K562 (cell line): ENCODE measurements around the gene IFT172. TPM values are rescaled to one million over a fixed set of nuclear protein-coding genes. Genes with fewer than 3 reads are reported as not detected.

Experiments used
- ATF2 ChIP-seq: sonication (generic); formaldehyde crosslinking; IDR thresholded peaks from 2 replicates; pipeline ENCODE4 v1.8.1; 2022; ENCODE audit warnings: missing genetic modification reagents
- ATF3 ChIP-seq, 2 experiments: fragments of 450-650 bp in 1 of 2; sonication (generic) in 1 of 2; formaldehyde crosslinking in 1 of 2; IDR thresholded peaks in 1 of 2; conservative IDR thresholded peaks in 1 of 2; 2 replicates each; pipeline versions ENCODE4 v1.6.1 to v1.8.1; 2016 to 2023; ENCODE audit warnings: mild to moderate bottlenecking in 2 of 2, moderate library complexity in 2 of 2, inconsistent platforms in 1 of 2, missing genetic modification reagents in 1 of 2
- CBX3 ChIP-seq, 2 experiments: IDR thresholded peaks; 1 replicate in 1 of 2; 2 replicates in 1 of 2; pipeline ENCODE4 v1.6.1; 2012; ENCODE audit warnings: inconsistent platforms in 2 of 2, low read length in 2 of 2, borderline replicate concordance in 1 of 2, control low read depth in 1 of 2
- CHD2 ChIP-seq: IDR thresholded peaks from 2 replicates; pipeline ENCODE4 v1.6.1; 2011; ENCODE audit warnings: low read depth, low read length
- HMG20B ChIP-seq: fragments of 250-450 bp; sonication (Bioruptor Pico); IDR thresholded peaks from 2 replicates; pipeline ENCODE4 v1.5.0; 2021; ENCODE audit warnings: mild to moderate bottlenecking
- MITF ChIP-seq: IDR thresholded peaks from 2 replicates; pipeline ENCODE4 v1.6.1; 2014; ENCODE audit warnings: antibody characterized with exemption
- MTA2 ChIP-seq: fragments of 450-650 bp; IDR thresholded peaks from 2 replicates; pipeline ENCODE4 v1.6.1; 2016; ENCODE audit warnings: low read depth
- NBN ChIP-seq: fragments of 450-650 bp; IDR thresholded peaks from 2 replicates; pipeline ENCODE4 v1.6.1; 2016; ENCODE audit warnings: low read depth, mild to moderate bottlenecking
- PHF21A ChIP-seq: fragments of 450-650 bp; IDR thresholded peaks from 2 replicates; pipeline ENCODE4 v1.6.1; 2017; ENCODE audit warnings: low read depth, borderline replicate concordance
- SMAD3 ChIP-seq: fragments of 450-650 bp; formaldehyde crosslinking; conservative IDR thresholded peaks from 2 replicates; pipeline ENCODE4 v1.4.0; 2020; ENCODE audit warnings: mild to moderate bottlenecking
- SMAD4 ChIP-seq: fragments of 250-450 bp; sonication (Bioruptor Pico); conservative IDR thresholded peaks from 2 replicates; pipeline ENCODE4 v1.8.0; 2021; ENCODE audit warnings: inconsistent platforms, mild to moderate bottlenecking, moderate library complexity
- TCF3 ChIP-seq: sonication (generic); formaldehyde crosslinking; IDR thresholded peaks from 2 replicates; pipeline ENCODE4 v1.4.0; 2020; ENCODE audit warnings: mild to moderate bottlenecking, missing genetic modification reagents
- TFE3 ChIP-seq: fragments of 450-650 bp; formaldehyde crosslinking; IDR thresholded peaks from 2 replicates; pipeline ENCODE4 v1.4.0; 2020; ENCODE audit warnings: mild to moderate bottlenecking, mixed read lengths
- ZFPM2 ChIP-seq: fragments of 250-450 bp; sonication (Bioruptor Pico); IDR thresholded peaks from 2 replicates; pipeline ENCODE4 v1.5.1; 2022; ENCODE audit warnings: mild to moderate bottlenecking
- ZHX1 ChIP-seq: fragments of 150-350 bp; conservative IDR thresholded peaks from 2 replicates; pipeline ENCODE4 v1.6.1; 2014; ENCODE audit warnings: low read length
- ZNF507 ChIP-seq: conservative IDR thresholded peaks from 2 replicates; pipeline ENCODE4 v1.6.1; 2017; ENCODE audit warnings: missing genetic modification characterization, missing compliant biosample characterization
- ZNF639 ChIP-seq, 2 experiments: fragments of 200-800 bp in 1 of 2; sonication (Bioruptor generic) in 1 of 2; sonication (generic) in 1 of 2; formaldehyde crosslinking in 1 of 2; IDR thresholded peaks in 1 of 2; conservative IDR thresholded peaks in 1 of 2; 2 replicates each; pipeline versions ENCODE4 v1.5.0 to v1.6.1; 2016 to 2020; ENCODE audit warnings: missing compliant biosample characterization in 1 of 2, missing genetic modification characterization in 1 of 2, missing genetic modification reagents in 1 of 2
- polyA plus RNA-seq, 8 experiments: library from polyadenylated mRNA; depleted of rRNA in 4 of 8; stranded (reverse) in 5 of 8; unstranded in 3 of 8; fragments of >200 nt; fragmentation: Nextera tagmentation in 2 of 8; fragmentation: Illumina TruSeq in 1 of 8; extraction: Ambion mirVana in 2 of 8; extraction: Trizol in 1 of 8; gene quantifications; 2 replicates each; pipeline versions ENCODE4 v1.2.1 to v1.2.3, GENCODE V29; 2011 to 2014; ENCODE audit warnings: inconsistent platforms in 1 of 8, missing spikeins in 1 of 8
- total RNA-seq, 7 experiments: library from RNA; depleted of rRNA in 6 of 7; stranded (reverse); fragments of >200 nt in 6 of 7; fragmentation: Illumina TruSeq in 2 of 7; extraction: Trizol in 2 of 7; gene quantifications; 2 replicates each; pipeline versions ENCODE4 v1.2.1 to v1.2.3, GENCODE V29; 2011 to 2021; ENCODE audit warnings: low replicate concordance in 1 of 7

Gene IFT172
- total and polyA plus RNA-seq, 9 of the 15 experiments (the other 6 are each of a cell fraction or from before 2014, with no cell fraction given), result 5.6 to 19.1 (median 13.5) TPM

- TF ChIP-seq MITF, result 0 out of 2 replicates have a peak, but pooled peaks have one; percentile 8
- no peak for TF ChIP-seq CHD2
- TF ChIP-seq SMAD4, result no peak
- no peak for TF ChIP-seq PHF21A
- no peak for TF ChIP-seq HMG20B (CRISPR knock-in tag)
- TF ChIP-seq SMAD3, result no peak
- TF ChIP-seq ATF3 (IDR thresholded peaks at IDR 0.05), result no peak
- no peak for TF ChIP-seq ATF3 (CRISPR knock-in tag; conservative IDR thresholded peaks at IDR 0.05)
- TF ChIP-seq ZFPM2, result no peak
- no peak for TF ChIP-seq ZNF639 (CRISPR knock-in tag; conservative IDR thresholded peaks at IDR 0.05 in 1 of 2, IDR thresholded peaks at IDR 0.05 in 1 of 2)
- TF ChIP-seq ZNF507 (tag), result no peak
- TF ChIP-seq NBN, result no peak
- TF ChIP-seq ATF2, result 0 out of 2 replicates have a peak, but pooled peaks have one; percentile 76
- TF ChIP-seq ZHX1, result no peak
- no peak for TF ChIP-seq TCF3 (CRISPR knock-in tag)
- no peak for TF ChIP-seq CBX3 (IDR thresholded peaks at IDR 0.05; ENCODE audit: borderline replicate concordance in 1 of 2, low read length in 2 of 2)
- no peak for TF ChIP-seq TFE3
- TF ChIP-seq MTA2, result no peak
Measured at GRCh38 chr2:27408601-27409320, 80.8 kb downstream of the IFT172 start (continued).
